B cell (primary cell): ENCODE results near the gene CNRIP1.

Experiments used
- CTCF ChIP-seq: fragments of 200-600 bp; IDR thresholded peaks from one replicate; pipeline ENCODE4 v1.8.0; 2022; ENCODE audit warnings: antibody characterized with exemption, mild to moderate bottlenecking
- EZH2 ChIP-seq: IDR thresholded peaks from 2 replicates; pipeline ENCODE4 v1.6.1; 2012; ENCODE audit warnings: borderline replicate concordance, low read depth, mild to moderate bottlenecking, moderate library complexity, low read length; ENCODE audit not compliant: insufficient read depth, poor library complexity, severe bottlenecking

- TF ChIP-seq CTCF (no peak), EZH2 (no peak)
These were observed 9.2 kb upstream of the CNRIP1 start for GRCh38 chr2:68328901-68329300.
